Panc1 (cell line): ENCODE results near the gene SGK1. TPM values are rescaled to one million over a fixed set of nuclear protein-coding genes. Genes with fewer than 3 reads are reported as not detected.

Experiments
- ATAC-seq: fragments of 200-7000 bp; cut with Tn5 transposase; 2 replicates; pipeline ENCODE4 v1.9.1; 2020; ENCODE audit warnings: mild to moderate bottlenecking, moderate library complexity
- BruUV-seq: library from RNA; stranded (reverse); fragments of 400-500 nt; replicated peaks from 2 replicates; lab custom pipeline; 2021; lab: Mats Ljungman, UMichigan
- CTCF ChIA-PET: fragments of 300-600 bp; sonication (Branson Sonifier 250); formaldehyde crosslinking; loops from one replicate; lab custom pipeline; 2022; ENCODE audit warnings: antibody characterized with exemption; lab: Charles Lee
- POLR2A ChIA-PET: fragments of 300-600 bp; sonication (Branson Sonifier 250); formaldehyde crosslinking; loops from one replicate; lab custom pipeline; 2022; ENCODE audit warnings: antibody characterized with exemption; lab: Charles Lee
- DNase-seq: peaks from one replicate; pipeline ENCODE4 v3.0.0-alpha.2; 2010; ENCODE audit warnings: low read depth, low spot score
- H3K27ac ChIP-seq: 2 replicates; pipeline ENCODE4 v1.5.1; 2011; ENCODE audit warnings: mild to moderate bottlenecking, low read length, inconsistent platforms
- H3K27me3 ChIP-seq: fragments of 200-500 bp; sonication (Bioruptor generic); 2 replicates; pipeline ENCODE4 v1.6.0; 2014; ENCODE audit warnings: low read length, inconsistent platforms; ENCODE audit not compliant: control insufficient read depth, insufficient read depth
- H3K36me3 ChIP-seq: fragments of 200-500 bp; sonication (Bioruptor generic); 2 replicates; pipeline ENCODE4 v1.5.1; 2014; ENCODE audit warnings: inconsistent platforms, mild to moderate bottlenecking, low read length, moderate library complexity; ENCODE audit not compliant: control insufficient read depth, insufficient read depth
- H3K4me1 ChIP-seq: 2 replicates; pipeline ENCODE4 v1.5.1; 2011; ENCODE audit warnings: inconsistent platforms, mild to moderate bottlenecking, low read length, moderate library complexity; ENCODE audit not compliant: control insufficient read depth, insufficient read depth
- H3K4me3 ChIP-seq, 2 experiments: 2 replicates each; pipeline ENCODE4 v1.5.1; 2011 to 2012; ENCODE audit warnings: low read depth in 2 of 2, low read length in 2 of 2, mild to moderate bottlenecking in 2 of 2, inconsistent platforms in 1 of 2, moderate library complexity in 1 of 2
- H3K9me3 ChIP-seq: fragments of 200-500 bp; sonication (Bioruptor generic); 2 replicates; pipeline ENCODE4 v1.5.1; 2014; ENCODE audit warnings: low read depth, mild to moderate bottlenecking, inconsistent platforms, low read length, moderate library complexity; ENCODE audit not compliant: control insufficient read depth, insufficient read depth
- POLR2AphosphoS5 ChIP-seq: IDR thresholded peaks from 2 replicates; pipeline ENCODE4 v1.6.1; 2012; ENCODE audit warnings: mild to moderate bottlenecking, low read depth, low read length, moderate library complexity
- SIN3A ChIP-seq: IDR thresholded peaks from 2 replicates; pipeline ENCODE4 v1.6.1; 2012; ENCODE audit warnings: low read depth, mild to moderate bottlenecking, low read length, moderate library complexity, borderline replicate concordance; ENCODE audit not compliant: insufficient read depth
- TCF7L2 ChIP-seq: IDR thresholded peaks from 2 replicates; pipeline ENCODE4 v1.6.1; 2011; ENCODE audit warnings: mild to moderate bottlenecking, low read depth, low read length, inconsistent platforms
- in situ Hi-C: cut with HindIII; loops from 2 replicates; pipeline ENCODE4 v1.10.0; 2016; ENCODE audit warnings: low sequenced_read_pairs, low pct_unique_long_range_greater_than_20kb
- intact Hi-C: fragments of 100-400 bp; cut with micrococcal nuclease; formaldehyde crosslinking; loops from one replicate; pipeline ENCODE4 v1.10.0; 2022; ENCODE audit not compliant: unreplicated experiment
- total RNA-seq: library from RNA; stranded (reverse); gene quantifications from one replicate; pipeline ENCODE4 v1.2.1, GENCODE V29; 2021; ENCODE audit not compliant: unreplicated experiment
- TF ChIP-seq, protein P1 (sequence below), 2 experiments: IDR thresholded peaks; 2 replicates each; pipeline ENCODE4 v1.6.1; 2011 to 2012; ENCODE audit warnings: low read depth in 2 of 2, control low read depth in 1 of 2, low read length in 1 of 2, mild to moderate bottlenecking in 1 of 2, moderate library complexity in 1 of 2; ENCODE audit not compliant: insufficient read depth in 1 of 2
- TF ChIP-seq, protein P2 (sequence below): fragments of 450-650 bp; IDR thresholded peaks from 2 replicates; pipeline ENCODE4 v1.5.1; 2017; ENCODE audit warnings: mild to moderate bottlenecking

The SGK1 gene
- total RNA-seq, 1 experiment from 2014 or later = 7.5 TPM

DNA sequence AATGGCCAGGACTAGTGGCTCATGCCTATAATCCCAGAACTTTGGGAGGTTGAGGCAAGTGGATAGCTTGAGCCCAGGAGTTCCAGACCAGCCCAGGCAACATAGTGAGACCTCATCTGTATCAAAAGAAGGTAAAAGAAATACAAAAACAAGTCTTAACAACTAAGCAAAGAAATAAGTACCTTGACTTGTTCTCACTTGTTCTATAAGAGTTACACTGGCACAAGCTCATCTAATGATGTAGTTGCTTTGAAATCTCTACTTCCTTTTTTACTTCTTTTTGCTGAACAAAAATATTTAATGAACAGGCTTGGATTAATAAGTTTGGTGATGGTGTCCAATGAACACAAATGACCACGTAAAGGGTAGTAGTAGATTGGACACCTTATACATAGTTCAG, 72.2 kb downstream of the SGK1 start:
- Histone ChIP-seq H3K27me3 (no peaks in the 10 kb centered on the region), H3K9me3 (no peaks in the 10 kb centered on the region), H3K36me3 (no peaks in the 10 kb centered on the region), H3K27ac (no peak overlapping the region), H3K4me1 (no peaks in the 10 kb centered on the region), H3K4me3 (no peak overlapping the region)
- in situ Hi-C loops (no loop called here), intact Hi-C loops (no loop called here)
- no TSS peak for BruUV-seq
- CTCF ChIA-PET = no interaction called here
- no peak for DNase-seq
- POLR2A ChIA-PET = no interaction called here
- no peak for TF ChIP-seq TCF7L2
- TF ChIP-seq SIN3A = no peak
- TF ChIP-seq, protein P1, sequence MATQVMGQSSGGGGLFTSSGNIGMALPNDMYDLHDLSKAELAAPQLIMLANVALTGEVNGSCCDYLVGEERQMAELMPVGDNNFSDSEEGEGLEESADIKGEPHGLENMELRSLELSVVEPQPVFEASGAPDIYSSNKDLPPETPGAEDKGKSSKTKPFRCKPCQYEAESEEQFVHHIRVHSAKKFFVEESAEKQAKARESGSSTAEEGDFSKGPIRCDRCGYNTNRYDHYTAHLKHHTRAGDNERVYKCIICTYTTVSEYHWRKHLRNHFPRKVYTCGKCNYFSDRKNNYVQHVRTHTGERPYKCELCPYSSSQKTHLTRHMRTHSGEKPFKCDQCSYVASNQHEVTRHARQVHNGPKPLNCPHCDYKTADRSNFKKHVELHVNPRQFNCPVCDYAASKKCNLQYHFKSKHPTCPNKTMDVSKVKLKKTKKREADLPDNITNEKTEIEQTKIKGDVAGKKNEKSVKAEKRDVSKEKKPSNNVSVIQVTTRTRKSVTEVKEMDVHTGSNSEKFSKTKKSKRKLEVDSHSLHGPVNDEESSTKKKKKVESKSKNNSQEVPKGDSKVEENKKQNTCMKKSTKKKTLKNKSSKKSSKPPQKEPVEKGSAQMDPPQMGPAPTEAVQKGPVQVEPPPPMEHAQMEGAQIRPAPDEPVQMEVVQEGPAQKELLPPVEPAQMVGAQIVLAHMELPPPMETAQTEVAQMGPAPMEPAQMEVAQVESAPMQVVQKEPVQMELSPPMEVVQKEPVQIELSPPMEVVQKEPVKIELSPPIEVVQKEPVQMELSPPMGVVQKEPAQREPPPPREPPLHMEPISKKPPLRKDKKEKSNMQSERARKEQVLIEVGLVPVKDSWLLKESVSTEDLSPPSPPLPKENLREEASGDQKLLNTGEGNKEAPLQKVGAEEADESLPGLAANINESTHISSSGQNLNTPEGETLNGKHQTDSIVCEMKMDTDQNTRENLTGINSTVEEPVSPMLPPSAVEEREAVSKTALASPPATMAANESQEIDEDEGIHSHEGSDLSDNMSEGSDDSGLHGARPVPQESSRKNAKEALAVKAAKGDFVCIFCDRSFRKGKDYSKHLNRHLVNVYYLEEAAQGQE (IDR thresholded peaks at IDR 0.05; ENCODE audit: insufficient read depth in 1 of 2, low read depth in 2 of 2, low read length in 1 of 2) = no peak
- no peak for TF ChIP-seq POLR2AphosphoS5
- TF ChIP-seq, protein P2, sequence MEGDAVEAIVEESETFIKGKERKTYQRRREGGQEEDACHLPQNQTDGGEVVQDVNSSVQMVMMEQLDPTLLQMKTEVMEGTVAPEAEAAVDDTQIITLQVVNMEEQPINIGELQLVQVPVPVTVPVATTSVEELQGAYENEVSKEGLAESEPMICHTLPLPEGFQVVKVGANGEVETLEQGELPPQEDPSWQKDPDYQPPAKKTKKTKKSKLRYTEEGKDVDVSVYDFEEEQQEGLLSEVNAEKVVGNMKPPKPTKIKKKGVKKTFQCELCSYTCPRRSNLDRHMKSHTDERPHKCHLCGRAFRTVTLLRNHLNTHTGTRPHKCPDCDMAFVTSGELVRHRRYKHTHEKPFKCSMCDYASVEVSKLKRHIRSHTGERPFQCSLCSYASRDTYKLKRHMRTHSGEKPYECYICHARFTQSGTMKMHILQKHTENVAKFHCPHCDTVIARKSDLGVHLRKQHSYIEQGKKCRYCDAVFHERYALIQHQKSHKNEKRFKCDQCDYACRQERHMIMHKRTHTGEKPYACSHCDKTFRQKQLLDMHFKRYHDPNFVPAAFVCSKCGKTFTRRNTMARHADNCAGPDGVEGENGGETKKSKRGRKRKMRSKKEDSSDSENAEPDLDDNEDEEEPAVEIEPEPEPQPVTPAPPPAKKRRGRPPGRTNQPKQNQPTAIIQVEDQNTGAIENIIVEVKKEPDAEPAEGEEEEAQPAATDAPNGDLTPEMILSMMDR = no peak
- no peak for ATAC-seq

DNA sequence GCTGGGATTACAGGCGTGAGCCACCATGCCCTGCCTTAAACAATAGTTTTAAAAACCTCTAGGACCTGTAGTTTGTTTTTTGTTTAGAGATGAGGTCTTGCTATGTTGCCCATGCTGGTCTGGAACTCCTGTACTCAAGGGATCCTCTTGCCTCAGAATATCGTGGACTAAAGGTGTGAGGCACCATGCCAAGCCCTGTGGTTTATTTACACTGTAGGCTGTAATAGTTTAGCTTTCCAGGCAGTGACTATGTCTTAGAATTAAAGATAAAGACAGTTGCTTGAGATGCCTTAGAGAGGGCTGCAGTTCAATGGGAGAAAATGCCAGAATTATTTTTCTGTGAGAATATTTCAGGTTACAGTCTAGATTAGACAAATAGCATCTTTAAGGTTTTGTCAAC, 72.9 kb downstream of the SGK1 start:
- DNase-seq (no peak), ATAC-seq (no peak)
- Histone ChIP-seq H3K9me3 (no peaks in the 10 kb centered on the region), H3K36me3 (no peaks in the 10 kb centered on the region), H3K27me3 (no peaks in the 10 kb centered on the region), H3K27ac (no peak overlapping the region), H3K4me1 (no peaks in the 10 kb centered on the region), H3K4me3 (no peak overlapping the region)
- in situ Hi-C loops (no loop called here), intact Hi-C loops (no loop called here)
- TF ChIP-seq, protein P1 (IDR thresholded peaks at IDR 0.05; ENCODE audit: insufficient read depth in 1 of 2, low read depth in 2 of 2, low read length in 1 of 2) = no peak
- TF ChIP-seq TCF7L2 (no peak), POLR2AphosphoS5 (no peak), SIN3A (no peak)
- TF ChIP-seq, protein P2 = no peak
- ChIA-PET CTCF (no interaction called here), POLR2A (no interaction called here)
- no TSS peak for BruUV-seq
